HG02642 (cell line): ENCODE results near the gene CACNA1D.
"Not testable (repeated sequence)": the region's sequence is repeated elsewhere in the genome, so short reads cannot be mapped to it uniquely, and the experiment has no call there.

Experiments used
- ATAC-seq: cut with Tn5 transposase; IDR thresholded peaks from one replicate; pipeline ENCODE4 v1.9.1; 2021; ENCODE audit warnings: mild to moderate bottlenecking; ENCODE audit not compliant: unreplicated experiment, poor library complexity

CACNA1D gene

DNA sequence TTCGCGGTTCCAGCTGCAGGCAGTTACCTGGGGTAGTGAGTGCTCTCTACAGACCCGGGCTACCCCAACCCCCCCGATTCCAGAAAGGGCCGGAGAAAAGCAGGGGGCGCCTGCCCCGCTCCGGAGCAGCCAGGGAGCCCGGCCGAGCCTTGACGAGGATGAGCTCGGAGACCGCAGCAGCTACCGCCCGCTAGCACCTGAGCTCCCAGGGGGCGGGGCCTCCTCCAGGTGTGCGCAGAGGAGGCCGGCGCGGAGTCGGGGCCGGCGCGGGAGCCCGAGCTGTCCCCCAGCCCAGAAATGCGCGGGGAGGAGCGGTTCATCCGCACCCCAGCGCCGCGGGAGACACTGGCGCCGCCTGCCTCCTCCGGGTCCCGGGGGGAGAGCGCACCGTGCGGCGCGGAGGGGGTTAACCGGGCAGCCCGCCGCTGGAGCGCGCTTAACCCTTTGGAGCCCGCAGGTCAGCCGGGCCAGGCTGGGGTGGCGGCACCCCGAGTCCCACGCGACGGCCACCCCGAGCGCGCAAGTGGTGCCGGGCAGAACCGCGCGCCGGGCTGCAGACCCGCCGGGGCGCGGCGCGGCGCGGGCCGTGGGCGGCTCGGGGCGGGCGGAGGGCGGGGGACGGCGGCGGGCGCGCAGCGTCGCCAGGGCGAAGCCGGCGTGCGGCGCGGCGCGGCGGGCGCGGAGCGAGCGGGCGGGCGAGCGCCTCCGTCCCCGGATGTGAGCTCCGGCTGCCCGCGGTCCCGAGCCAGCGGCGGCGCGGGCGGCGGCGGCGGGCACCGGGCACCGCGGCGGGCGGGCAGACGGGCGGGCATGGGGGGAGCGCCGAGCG, at the start of gene CACNA1D:
TSS of gene CACNA1D (plus strand) at position 649 of the 829 bp plus-strand sequence. CDS start 556 bp downstream, outside the sequence.
- no peak for ATAC-seq

DNA sequence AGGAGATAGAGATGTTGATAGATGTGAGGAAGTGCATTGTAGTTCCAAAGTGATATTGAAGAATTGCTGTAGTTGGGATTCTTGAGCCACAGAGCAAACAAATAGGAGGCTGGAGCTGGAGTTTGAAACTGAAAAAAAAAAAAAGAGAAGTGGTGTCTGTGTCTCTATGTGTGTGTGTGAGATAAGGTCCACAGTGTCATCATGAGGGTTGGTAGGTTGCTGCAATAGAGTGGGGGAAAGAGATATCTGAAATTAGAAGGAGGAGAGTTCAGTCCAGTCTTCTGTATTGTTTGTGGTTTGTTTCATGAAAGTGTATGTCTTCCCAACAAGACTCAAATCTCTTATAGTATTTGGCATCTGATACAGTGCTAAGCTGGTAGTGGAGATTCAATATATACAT, 37.3 kb upstream of the CACNA1D start:
- no peak for ATAC-seq

DNA sequence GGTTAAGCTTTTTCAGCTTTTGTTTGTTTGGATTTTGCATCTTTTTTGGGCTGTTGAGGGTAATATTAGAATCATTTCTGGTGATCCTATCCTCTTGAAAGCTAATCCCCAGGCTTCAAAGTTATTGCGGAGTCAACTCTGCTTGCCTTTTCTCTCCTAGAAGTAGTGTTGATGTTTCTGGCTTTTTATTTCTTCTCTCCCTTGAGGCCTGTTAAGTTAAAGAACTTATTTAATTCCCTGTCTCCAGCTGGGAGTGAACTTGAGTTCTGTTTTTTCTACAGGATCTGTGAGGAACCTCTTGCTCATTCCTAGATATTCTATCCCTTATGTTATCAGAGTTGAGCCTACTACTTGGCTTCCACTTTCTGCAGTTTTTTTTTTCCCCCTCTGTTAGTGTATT, 34.1 kb upstream of the CACNA1D start:
- no peak for ATAC-seq

DNA sequence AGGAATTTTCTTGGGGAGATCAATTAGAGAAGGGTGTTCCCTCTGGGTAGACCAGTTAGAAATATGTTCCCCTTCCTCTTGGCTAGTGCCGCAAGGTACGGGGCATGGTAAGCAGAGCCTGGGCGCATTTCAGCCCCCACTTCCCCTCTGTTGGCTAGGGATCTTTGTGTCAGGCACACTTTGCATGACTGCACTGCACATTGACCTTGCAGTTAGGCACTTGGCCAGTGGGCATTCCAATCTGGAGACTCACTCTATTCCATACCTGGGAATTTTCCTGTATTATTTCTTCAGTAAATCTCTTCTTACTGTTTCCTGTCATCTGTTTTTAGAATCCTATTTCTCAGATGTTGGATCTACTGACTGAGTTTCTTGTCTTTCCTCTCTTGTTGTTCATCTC, 30.0 kb upstream of the CACNA1D start:
- no peak for ATAC-seq

DNA sequence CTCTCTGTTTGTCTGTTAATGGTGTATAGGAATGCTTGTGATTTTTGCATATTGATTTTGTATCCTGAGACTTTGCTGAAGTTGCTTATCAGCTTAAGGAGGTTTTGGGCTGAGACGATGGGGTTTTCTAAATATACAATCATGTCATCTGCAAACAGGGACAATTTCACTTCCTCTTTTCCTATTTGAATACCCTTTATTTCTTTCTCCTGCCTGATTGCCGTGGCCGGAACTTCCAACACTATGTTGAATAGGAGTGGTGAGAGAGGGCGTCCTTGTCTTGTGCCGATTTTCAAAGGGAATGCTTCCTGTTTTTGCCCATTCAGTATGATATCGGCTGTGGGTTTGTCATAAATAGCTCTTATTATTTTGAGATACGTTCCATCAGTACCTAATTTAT, 24.7 kb upstream of the CACNA1D start:
- not testable (repeated sequence) for ATAC-seq

DNA sequence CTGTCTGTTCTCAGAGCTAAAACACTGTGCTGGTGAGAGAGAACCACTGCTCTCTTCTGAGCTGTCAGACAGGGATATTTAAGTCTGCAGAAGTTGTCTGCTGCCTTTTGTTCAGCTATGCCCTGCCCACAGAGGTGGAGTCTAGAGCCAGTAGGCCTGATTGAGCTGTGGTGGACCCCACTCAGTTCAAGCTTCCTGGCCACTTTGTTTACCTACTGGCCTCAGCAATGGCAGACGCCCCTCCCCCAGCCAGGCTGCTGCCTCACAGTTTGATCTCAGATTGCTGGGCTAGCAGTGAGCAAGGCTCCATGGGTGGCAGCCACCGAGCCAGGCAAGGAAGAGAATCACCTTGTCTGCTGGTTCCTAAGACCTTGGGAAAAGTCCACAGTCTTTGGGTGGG, 21.0 kb upstream of the CACNA1D start:
- ATAC-seq: no peak

DNA sequence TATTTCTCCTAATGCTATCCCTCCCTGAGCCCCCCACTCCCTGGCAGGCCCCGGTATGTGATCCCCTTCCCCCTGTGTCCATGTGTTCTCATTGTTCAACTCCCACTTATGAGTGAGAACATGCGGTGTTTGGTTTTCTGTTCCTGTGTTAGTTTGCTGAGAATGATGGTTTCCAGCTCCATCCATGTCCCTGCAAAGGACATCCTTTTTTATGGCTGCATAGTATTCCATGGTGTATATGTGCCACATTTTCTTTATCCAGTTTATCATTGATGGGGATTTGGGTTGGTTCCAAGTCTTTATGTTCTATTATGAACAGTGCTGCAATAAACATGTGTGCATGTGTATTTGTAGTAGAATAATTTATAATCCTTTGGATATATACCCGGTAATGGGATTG, 18.0 kb upstream of the CACNA1D start:
- ATAC-seq: not testable (repeated sequence)

DNA sequence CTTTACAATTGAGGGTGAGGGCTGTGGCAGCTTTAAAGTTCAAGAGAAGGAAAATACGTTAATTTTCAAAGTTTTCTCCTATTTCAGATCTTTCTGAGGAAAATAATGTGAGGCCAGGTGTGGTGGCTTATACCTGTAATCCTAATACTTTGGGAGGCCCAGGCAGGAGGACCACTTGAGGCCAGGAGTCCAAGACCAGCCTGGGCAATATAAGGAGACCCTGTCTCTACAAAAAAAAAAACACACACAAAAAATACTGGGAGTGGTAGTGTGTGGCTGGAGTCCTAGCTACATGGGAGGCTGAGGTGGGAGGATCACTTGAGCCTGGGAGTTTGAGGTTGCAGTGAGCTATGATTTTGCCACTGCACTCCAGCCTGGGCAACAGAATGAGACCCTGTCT, 16.7 kb upstream of the CACNA1D start:
- not testable (repeated sequence) for ATAC-seq

DNA sequence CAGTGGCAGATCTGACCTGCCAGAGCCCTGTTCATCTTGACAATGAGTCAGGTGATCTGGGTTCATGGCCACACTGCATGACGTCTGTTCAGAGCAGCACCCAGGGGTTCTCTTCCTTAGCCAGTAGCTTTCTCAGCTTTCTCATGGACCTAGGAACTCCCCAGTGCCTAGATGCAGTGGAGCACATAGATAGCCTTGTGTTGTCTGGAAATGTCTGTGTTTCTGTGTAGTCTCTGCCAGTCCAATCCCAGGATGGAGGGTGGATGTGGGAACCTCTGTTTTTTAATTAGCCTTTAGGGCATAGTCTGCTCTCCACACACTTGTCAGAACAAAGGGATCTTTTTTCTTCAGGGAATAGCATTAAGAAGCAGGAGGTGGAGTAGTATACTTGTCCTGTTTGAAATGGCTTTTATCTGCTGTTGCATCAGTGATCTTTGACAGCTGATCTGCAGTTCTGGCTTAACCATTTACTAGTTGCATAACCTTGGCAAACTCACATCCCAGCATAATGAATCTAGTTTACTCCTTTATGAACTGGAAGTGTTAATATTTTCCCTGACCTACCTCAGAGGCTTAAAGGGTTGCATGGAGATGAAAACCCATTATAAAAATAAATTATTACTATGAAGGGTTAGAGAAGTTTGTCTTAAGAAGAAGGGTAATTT, 16.1 kb upstream of the CACNA1D start:
- no peak for ATAC-seq

DNA sequence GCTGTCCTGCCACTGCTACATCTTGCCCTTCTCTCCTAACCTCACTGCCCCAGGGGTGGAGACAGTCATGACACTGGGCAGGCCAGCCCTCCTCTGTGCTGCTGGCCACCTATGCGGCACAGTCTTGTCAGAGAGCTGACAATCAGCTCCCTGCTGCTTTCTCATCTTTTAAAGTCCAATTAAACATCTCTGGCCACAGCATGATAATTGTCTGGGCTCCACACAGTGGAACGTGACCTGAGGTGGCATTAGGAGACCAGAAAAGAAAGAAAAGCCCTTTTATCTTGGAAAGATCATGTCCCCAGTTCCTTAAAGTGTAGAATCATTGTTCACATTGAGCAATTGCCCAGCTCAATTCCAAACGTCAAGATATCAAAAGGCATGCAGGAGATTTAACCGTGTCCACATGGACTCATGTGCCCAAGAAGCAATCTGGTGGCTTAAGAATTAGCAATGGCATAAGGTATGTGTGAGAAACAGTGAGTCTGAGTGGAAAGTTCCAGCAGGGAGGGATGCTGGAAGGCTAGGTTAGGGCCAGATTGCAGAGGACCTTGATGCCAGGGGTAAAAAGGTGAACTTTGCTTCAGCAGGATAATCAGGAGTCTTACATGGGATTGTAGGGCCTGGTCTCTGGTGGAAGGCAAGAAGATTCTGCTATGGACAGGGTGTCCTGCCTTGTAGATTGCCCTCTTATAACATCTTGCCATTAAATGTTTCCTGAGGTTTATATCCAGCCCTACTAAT, 15.3 kb upstream of the CACNA1D start:
- no peak for ATAC-seq

DNA sequence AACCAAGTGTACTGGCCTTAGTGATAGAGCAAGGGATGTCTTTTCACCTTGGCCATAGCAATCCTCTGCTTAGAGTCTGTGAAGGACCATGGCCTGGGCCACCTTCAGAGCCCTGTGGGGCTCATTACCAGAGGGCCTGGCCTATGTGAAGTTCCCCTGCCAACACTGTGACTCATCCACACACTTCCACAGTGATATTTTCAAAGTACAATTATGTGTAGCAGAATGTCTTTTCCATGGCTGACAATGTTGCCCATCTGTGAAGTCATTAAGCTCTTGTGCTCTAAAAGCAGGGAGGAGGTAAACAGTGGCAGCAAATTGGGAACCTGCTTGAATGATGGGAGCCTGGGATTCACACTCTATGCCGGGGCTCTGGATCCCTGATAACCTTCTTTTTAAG, 12.2 kb upstream of the CACNA1D start:
- ATAC-seq: no peak

DNA sequence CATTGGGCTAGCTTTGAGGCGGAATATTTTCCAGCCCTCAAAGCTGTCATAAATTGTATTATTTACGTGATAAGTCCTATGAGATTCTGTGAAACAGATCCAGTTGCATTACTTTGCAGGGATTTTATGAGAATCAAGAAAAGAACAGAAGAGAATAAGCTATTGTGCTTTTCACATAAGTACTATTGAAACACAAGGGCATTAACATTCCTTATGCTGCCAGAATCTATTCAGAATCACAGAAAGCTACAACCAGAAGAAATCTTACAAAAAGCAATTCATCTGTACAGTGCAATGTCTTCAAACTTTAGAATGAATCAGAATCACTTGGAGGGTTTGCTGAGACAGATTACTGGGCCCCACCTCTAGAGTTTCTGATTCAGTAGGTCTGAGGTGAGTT, 10.6 kb upstream of the CACNA1D start:
- ATAC-seq: no peak

DNA sequence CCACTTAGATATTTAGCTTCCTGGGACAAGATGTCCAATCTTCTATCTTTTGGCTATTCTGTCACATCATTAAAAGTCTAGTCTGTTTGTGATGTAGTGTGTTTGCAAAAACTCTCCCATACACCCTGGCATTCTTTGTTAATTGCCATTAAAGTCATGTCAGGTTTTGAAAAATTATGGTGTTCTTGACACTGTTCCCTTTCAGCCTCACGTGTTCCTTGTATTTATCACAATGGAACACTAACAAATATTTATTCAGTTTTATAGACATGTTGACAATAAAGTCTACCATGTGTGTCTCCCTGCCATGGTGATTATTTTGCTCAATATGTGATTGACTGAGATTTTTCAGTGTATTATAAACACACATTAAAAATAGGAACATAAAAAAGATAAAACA, 9.4 kb upstream of the CACNA1D start:
- no peak for ATAC-seq

DNA sequence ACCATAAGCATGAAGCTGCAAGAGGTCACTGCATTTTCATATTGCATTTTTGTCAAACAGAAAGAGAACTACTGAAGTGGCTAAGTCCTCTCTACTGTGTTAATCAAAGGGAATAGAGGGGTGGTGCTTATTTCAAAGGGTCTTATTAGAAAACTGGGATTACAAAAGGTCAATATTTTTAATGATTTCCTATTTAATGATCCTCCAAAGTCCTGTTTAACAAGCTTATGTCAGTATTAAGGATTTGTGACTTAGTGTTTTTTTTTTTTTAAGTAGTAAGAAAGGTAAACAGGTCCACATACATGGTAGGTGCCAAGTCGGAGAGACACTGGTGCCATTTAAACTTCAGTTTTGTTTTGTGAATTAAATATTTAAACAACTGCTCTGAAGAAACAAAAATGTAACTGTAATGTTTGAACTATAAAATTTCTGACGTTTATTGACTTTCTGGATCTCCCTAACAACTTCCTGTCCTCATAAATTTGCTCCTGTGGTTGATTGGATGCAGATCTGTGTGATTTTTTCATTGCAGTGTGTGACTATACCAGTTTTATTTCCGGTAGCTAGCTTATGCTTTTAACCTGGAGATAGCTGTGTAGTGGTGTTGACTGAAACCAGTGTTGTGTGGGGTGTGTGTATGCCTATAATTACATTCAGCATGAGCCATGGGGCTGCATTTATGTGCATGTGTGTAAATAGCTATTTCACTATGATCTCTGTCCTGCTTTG, 8.6 kb upstream of the CACNA1D start:
- no peak for ATAC-seq

DNA sequence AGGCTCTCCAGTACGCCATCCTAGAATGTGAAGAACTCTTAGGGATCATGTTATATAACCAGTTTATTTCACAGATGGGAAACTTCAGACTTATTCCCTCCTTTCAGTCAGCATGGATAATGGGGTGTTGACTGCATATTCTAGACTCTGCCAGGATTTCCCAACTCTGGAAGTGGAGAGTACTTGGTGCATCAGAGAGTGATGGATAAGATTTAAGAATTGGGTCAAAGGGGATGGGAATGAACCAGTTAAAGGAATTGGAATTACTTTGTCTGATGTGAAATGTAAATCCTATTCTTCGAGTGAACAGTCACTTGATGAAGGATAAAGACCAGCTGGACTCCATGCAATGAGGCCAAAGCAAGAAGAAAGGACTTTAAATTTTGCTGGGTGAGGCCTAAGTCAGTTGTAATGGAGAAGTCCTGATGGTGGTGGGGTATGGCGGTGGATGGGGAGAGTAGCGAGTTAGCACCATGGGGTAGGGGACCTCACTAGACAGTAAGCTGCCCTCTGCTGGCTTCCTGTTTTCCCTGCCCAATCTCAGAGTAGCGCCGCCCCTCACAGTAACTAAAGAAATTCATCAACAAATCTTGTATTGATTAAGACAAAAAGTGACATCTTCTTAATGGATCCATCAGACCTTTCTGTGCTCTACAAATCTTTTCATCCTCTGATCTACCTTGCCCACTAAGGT, 7.3 kb upstream of the CACNA1D start:
- ATAC-seq: no peak

DNA sequence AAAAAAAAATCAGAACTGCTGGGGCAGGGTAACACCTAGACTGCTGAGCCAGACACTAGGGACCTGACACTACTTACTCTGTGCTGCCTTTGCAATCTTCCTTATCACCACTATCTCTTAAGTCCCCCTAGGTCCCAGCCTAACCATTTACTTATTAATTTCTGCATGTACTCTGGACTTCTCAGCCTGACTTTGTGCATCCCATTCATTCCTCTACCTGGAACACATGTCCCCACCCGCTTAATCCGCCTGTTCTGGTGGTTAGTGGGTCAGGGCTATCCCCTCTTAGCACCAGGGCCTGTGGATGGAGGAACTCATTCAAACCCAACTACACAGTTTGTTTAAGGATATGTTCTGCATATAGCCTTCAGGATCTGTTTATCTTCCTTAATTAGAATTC, 5.0 kb upstream of the CACNA1D start:
- ATAC-seq: no peak

DNA sequence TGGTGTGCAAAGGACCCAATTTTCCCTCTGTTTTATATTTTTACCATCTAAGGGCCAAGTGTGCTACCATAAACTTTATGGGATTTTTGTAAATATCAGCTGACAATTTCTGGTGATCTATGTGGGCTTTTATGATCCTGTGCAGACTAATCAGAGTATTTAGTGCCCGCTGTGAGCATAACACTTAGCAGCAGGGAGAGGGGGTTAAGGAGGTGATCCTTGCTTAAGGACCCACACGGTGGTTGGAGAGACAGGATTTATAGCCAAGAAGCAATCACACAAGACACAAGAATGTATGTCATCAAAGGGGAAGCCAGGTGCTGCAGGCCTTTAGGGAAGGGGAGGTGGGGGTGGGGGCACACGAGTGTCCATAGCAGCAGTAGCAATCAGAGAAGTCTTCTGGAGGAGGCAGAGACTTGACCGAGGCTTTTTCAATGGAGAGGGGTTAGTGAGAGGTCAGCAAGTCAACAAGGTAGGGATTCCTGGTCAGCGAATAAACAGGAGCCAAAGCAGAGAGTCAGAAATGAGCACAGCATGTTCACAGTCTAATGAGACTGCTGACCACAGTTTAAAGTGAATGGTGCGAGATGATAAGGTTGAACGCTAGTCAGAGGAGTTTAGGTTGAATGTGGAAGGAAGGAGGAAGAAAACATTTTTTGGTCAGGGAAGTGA, 4.5 kb upstream of the CACNA1D start:
- no peak for ATAC-seq

DNA sequence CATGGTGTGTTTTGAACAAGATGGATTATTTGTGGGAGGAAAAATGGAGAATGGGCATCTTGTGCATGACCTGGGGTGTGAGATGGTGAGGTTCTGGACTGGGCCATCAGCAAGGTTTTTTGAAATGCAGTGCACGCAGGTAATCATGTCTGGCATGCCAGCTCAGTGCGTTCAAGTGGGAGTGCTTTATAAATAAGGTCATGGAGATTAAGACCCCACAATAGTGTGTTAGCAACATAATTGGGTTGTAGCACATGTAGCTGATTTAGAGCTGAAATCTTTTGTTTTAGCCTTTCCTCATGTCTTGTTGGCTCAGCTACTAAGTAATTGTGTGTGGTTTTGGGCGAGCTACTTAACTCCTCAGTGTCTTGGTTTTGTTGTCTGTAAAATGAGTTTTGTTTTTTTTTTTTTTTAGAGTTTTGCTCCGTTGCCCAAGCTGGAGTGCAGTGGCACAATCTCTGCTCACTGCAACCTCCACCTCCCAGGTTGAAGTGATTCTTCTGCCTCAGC, 3.9 kb upstream of the CACNA1D start:
- ATAC-seq: no peak

DNA sequence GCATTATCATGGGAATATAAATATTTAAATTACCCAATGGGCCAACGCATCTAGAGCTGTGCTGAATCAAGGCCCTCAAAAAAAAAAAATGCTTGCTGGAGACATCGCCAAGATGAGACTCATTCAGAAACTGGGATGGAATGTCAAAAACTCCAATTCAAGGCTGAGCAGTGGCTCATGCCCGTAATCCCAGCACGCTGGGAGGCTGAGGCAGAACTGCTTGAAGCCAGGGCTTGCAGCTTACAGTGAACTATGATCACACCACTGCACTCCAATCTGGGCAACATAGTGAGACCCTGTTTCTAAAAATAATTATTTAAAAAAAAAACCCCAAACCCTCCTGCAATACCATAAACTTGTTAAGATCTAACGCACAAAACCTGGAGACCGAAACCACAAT, 3.1 kb upstream of the CACNA1D start:
- ATAC-seq: no peak
